DND-41 (cell line): ENCODE data around the gene PEX12.

Experiments
- ATAC-seq: fragments of 200-7000 bp; cut with Tn5 transposase; 3 replicates; pipeline ENCODE4 v1.9.1; 2021; ENCODE audit warnings: low read depth; ENCODE audit not compliant: insufficient read depth
- DNase-seq: peaks from one replicate; pipeline ENCODE4 v3.0.0-alpha.2; 2020
- H2AFZ ChIP-seq: 2 replicates; pipeline ENCODE4 v1.6.0; 2012; ENCODE audit warnings: low read depth, low read length
- H3K27ac ChIP-seq: 2 replicates; pipeline ENCODE4 v1.5.1; 2012; ENCODE audit warnings: low read length, inconsistent platforms
- H3K27me3 ChIP-seq: fragments of 200-600 bp; sonication (generic); 2 replicates; pipeline ENCODE4 v1.6.0; 2012; ENCODE audit warnings: low read length, mild to moderate bottlenecking, inconsistent platforms; ENCODE audit not compliant: insufficient read depth, poor library complexity
- H3K36me3 ChIP-seq: 2 replicates; pipeline ENCODE4 v1.5.1; 2012; ENCODE audit warnings: low read length, inconsistent platforms; ENCODE audit not compliant: insufficient read depth
- H3K4me1 ChIP-seq: 2 replicates; pipeline ENCODE4 v1.5.1; 2012; ENCODE audit warnings: mild to moderate bottlenecking, low read length; ENCODE audit not compliant: insufficient read depth
- H3K4me2 ChIP-seq: 2 replicates; pipeline ENCODE4 v1.6.0; 2012; ENCODE audit warnings: mild to moderate bottlenecking, moderate library complexity, low read length, inconsistent platforms; ENCODE audit not compliant: insufficient read depth
- H3K4me3 ChIP-seq, 2 experiments: fragments of 200-600 bp in 1 of 2; shearing (Covaris generic) in 1 of 2; 2 replicates each; pipeline ENCODE4 v1.5.1; 2012 to 2016; ENCODE audit warnings: inconsistent platforms in 2 of 2, low read length in 2 of 2, mild to moderate bottlenecking in 2 of 2, low read depth in 1 of 2, moderate library complexity in 1 of 2
- H3K79me2 ChIP-seq: 2 replicates; pipeline ENCODE4 v1.6.0; 2012; ENCODE audit warnings: low read length, inconsistent platforms; ENCODE audit not compliant: insufficient read depth
- H3K9ac ChIP-seq: 2 replicates; pipeline ENCODE4 v1.6.0; 2012; ENCODE audit warnings: low read depth, mild to moderate bottlenecking, inconsistent platforms, low read length, moderate library complexity
- H3K9me3 ChIP-seq: 2 replicates; pipeline ENCODE4 v1.5.1; 2012; ENCODE audit warnings: low read length, moderate library complexity, mild to moderate bottlenecking, inconsistent platforms; ENCODE audit not compliant: insufficient read depth, severe bottlenecking
- H4K20me1 ChIP-seq: 2 replicates; pipeline ENCODE4 v1.6.0; 2012; ENCODE audit warnings: low read length; ENCODE audit not compliant: insufficient read depth
- CTCF ChIP-seq: IDR thresholded peaks from 2 replicates; pipeline ENCODE4 v1.5.1; 2012; ENCODE audit warnings: borderline replicate concordance, low read length, moderate library complexity, mild to moderate bottlenecking; ENCODE audit not compliant: poor library complexity, severe bottlenecking; ENCODE audit errors: extremely low read depth
- EZH2 ChIP-seq: IDR thresholded peaks from 3 replicates; pipeline ENCODE4 v1.6.1; 2012; ENCODE audit warnings: borderline replicate concordance, low read depth, mild to moderate bottlenecking, moderate library complexity, low read length, inconsistent platforms; ENCODE audit not compliant: severe bottlenecking

Gene PEX12

GRCh38 chr17:35596530-35597233 is 18.3 kb upstream of the PEX12 start:
- H3K4me3 ChIP-seq, result no peak overlapping the region
- H3K36me3 ChIP-seq, result peaks cover 75% of the 10 kb centered on the region
- no peak overlapping the region for H3K4me2 ChIP-seq
- no peak for ATAC-seq
- no peak overlapping the region for H3K27ac ChIP-seq
- no peaks in the 10 kb centered on the region for H3K9me3 ChIP-seq
- TF ChIP-seq EZH2 (no peak), CTCF (no peak)
- no peaks in the 10 kb centered on the region for H3K4me1 ChIP-seq
- 0 out of 2 replicates have a peak, but pooled peaks cover 2% of the 10 kb centered on the region for H4K20me1 ChIP-seq
- no peak for DNase-seq
- H3K27me3 ChIP-seq, result no peaks in the 10 kb centered on the region
- H3K79me2 ChIP-seq, result peaks cover 42% of the 10 kb centered on the region
- H3K9ac ChIP-seq, result no peak overlapping the region
- H2AFZ ChIP-seq, result no peak overlapping the region

- no peaks in the 10 kb centered on the region for H3K9me3 ChIP-seq
- no peak overlapping the region for H3K27ac ChIP-seq
- H3K36me3 ChIP-seq, result peaks cover 69% of the 10 kb centered on the region
- peaks cover 48% of the 10 kb centered on the region for H3K79me2 ChIP-seq
- 0 out of 2 replicates have a peak, but pooled peaks cover 2% of the 10 kb centered on the region for H4K20me1 ChIP-seq
- TF ChIP-seq EZH2, result no peak
- no peak for TF ChIP-seq CTCF
- H2AFZ ChIP-seq, result no peak overlapping the region
- no peaks in the 10 kb centered on the region for H3K27me3 ChIP-seq
- DNase-seq (no peak), ATAC-seq (no peak)
- H3K4me3 ChIP-seq, result no peak overlapping the region
- no peaks in the 10 kb centered on the region; the same call in 1 of the 2 replicates for H3K4me1 ChIP-seq
- H3K9ac ChIP-seq, result no peak overlapping the region
- no peak overlapping the region for H3K4me2 ChIP-seq
Observed at GRCh38 chr17:35596072-35596471, 17.7 kb upstream of the PEX12 start.

GRCh38 chr17:35588196-35588920 is 10.0 kb upstream of the PEX12 start:
- no peak for DNase-seq
- Histone ChIP-seq H3K4me3 (peak overlapping the region in 1 of 2 experiments; percentile 94; a peak in 3 of 4 replicates), H3K27me3 (no peaks in the 10 kb centered on the region), H3K4me1 (peaks cover 35% of the 10 kb centered on the region), H3K36me3 (peaks cover 3% of the 10 kb centered on the region; the same call in 1 of the 2 replicates), H4K20me1 (no peaks in the 10 kb centered on the region), H3K9me3 (no peaks in the 10 kb centered on the region), H3K9ac (peak overlapping the region; percentile 82), H2AFZ (no peak overlapping the region), H3K4me2 (peak overlapping the region; percentile 63), H3K27ac (peak overlapping the region; percentile 33; the same call in 1 of the 2 replicates), H3K79me2 (peaks cover 60% of the 10 kb centered on the region)
- no peak for TF ChIP-seq EZH2
- no peak for TF ChIP-seq CTCF
- no peak for ATAC-seq
